HL-60 (cell line): ENCODE results near the gene PDCD7.
"Not testable (repeated sequence)": the region's sequence is repeated elsewhere in the genome, so short reads cannot be mapped to it uniquely, and the experiment has no call there.

Source experiments
- POLR2AphosphoS5 ChIP-seq: IDR thresholded peaks from 2 replicates; pipeline ENCODE4 v1.6.1; 2012; ENCODE audit warnings: low read depth
- TF ChIP-seq, protein P1 (sequence below): IDR thresholded peaks from one replicate; pipeline ENCODE4 v1.5.1; 2011; ENCODE audit warnings: low read length, control low read depth, inconsistent platforms; ENCODE audit not compliant: insufficient read depth
- TF ChIP-seq, protein P2 (sequence below): IDR thresholded peaks from 2 replicates; pipeline ENCODE4 v1.6.1; 2012; ENCODE audit warnings: low read depth; ENCODE audit not compliant: insufficient replicate concordance

DNA sequence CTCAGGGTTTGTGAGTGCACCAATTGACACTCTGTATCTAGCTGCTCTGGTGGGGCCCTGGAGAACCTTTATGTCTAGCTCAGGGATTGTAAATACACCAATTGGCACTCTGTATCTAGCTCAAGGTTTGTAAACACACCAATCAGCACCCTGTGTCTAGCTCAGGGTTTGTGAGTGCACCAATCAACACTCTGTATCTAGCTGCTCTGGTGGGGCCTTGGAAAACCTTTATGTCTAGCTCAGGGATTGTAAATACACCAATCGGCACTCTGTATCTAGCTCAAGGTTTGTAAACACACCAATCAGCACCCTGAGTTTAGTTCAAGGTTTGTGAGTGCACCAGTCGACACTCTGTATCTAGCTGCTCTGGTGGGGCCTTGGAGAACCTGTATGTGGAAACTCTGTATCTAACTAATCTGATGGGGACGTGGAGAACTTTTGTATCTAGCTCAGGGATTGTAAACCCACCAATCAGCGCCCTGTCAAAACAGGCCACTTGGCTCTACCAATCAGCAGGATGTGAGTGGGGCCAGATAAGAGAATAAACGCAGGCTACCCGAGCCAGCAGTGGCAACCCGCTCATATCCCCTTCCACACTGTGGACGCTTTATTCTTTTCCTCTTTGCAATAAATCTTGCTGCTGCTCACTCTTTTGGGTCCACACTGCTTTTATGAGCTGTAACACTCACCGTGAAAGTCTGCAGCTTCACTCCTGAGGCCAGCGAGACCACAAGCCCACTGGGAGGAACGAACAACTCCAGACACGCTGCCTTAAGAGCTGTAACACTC is 57.8 kb downstream of the PDCD7 start:
- TF ChIP-seq, protein P1, sequence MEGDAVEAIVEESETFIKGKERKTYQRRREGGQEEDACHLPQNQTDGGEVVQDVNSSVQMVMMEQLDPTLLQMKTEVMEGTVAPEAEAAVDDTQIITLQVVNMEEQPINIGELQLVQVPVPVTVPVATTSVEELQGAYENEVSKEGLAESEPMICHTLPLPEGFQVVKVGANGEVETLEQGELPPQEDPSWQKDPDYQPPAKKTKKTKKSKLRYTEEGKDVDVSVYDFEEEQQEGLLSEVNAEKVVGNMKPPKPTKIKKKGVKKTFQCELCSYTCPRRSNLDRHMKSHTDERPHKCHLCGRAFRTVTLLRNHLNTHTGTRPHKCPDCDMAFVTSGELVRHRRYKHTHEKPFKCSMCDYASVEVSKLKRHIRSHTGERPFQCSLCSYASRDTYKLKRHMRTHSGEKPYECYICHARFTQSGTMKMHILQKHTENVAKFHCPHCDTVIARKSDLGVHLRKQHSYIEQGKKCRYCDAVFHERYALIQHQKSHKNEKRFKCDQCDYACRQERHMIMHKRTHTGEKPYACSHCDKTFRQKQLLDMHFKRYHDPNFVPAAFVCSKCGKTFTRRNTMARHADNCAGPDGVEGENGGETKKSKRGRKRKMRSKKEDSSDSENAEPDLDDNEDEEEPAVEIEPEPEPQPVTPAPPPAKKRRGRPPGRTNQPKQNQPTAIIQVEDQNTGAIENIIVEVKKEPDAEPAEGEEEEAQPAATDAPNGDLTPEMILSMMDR = not testable (repeated sequence)
- TF ChIP-seq, protein P2, sequence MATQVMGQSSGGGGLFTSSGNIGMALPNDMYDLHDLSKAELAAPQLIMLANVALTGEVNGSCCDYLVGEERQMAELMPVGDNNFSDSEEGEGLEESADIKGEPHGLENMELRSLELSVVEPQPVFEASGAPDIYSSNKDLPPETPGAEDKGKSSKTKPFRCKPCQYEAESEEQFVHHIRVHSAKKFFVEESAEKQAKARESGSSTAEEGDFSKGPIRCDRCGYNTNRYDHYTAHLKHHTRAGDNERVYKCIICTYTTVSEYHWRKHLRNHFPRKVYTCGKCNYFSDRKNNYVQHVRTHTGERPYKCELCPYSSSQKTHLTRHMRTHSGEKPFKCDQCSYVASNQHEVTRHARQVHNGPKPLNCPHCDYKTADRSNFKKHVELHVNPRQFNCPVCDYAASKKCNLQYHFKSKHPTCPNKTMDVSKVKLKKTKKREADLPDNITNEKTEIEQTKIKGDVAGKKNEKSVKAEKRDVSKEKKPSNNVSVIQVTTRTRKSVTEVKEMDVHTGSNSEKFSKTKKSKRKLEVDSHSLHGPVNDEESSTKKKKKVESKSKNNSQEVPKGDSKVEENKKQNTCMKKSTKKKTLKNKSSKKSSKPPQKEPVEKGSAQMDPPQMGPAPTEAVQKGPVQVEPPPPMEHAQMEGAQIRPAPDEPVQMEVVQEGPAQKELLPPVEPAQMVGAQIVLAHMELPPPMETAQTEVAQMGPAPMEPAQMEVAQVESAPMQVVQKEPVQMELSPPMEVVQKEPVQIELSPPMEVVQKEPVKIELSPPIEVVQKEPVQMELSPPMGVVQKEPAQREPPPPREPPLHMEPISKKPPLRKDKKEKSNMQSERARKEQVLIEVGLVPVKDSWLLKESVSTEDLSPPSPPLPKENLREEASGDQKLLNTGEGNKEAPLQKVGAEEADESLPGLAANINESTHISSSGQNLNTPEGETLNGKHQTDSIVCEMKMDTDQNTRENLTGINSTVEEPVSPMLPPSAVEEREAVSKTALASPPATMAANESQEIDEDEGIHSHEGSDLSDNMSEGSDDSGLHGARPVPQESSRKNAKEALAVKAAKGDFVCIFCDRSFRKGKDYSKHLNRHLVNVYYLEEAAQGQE = not testable (repeated sequence)
- not testable (repeated sequence) for TF ChIP-seq POLR2AphosphoS5
